H1 (cell line): ENCODE data around the gene GNAT2. TPM values are rescaled to one million over a fixed set of nuclear protein-coding genes. Genes with fewer than 3 reads are reported as not detected.

Experiments used
- ATF2 ChIP-seq: IDR thresholded peaks from 2 replicates; pipeline ENCODE4 v1.6.1; 2012; ENCODE audit warnings: low read length, inconsistent platforms
- KDM4A ChIP-seq: IDR thresholded peaks from one replicate; pipeline ENCODE4 v1.7.1; 2012; ENCODE audit warnings: low read depth, mild to moderate bottlenecking, moderate library complexity, low read length, inconsistent platforms; ENCODE audit not compliant: severe bottlenecking
- RNF2 ChIP-seq: fragments of 200-900, 300-1000 bp; sonication (generic); IDR thresholded peaks from 2 replicates; pipeline ENCODE4 v1.7.1; 2016; ENCODE audit warnings: borderline replicate concordance, low read depth, mild to moderate bottlenecking, antibody characterized with exemption, low read length; ENCODE audit not compliant: poor library complexity, severe bottlenecking; ENCODE audit errors: missing control alignments
- polyA plus RNA-seq, 7 experiments: library from polyadenylated mRNA; depleted of rRNA in 3 of 7; stranded (reverse) in 5 of 7; unstranded in 2 of 7; fragments of >200 nt in 5 of 7; fragments of 200-250 nt in 2 of 7; gene quantifications; 1 replicate in 5 of 7; 2 replicates in 1 of 7; 4 replicates in 1 of 7; pipeline versions ENCODE4 v1.2.1 to v1.2.3, GENCODE V29; 2011 to 2013; ENCODE audit warnings: missing spikeins in 2 of 7, mixed read lengths in 2 of 7
- total RNA-seq: library from RNA; stranded (reverse); fragmentation: NEBNext Ultra II Directional; extraction: Animal tissue kit (Norgen Biotek cat#: 25700); gene quantifications from 2 replicates; pipeline ENCODE4 v1.2.1, GENCODE V29; 2021

GNAT2 gene
- total and polyA plus RNA-seq, 2 of the 8 experiments (the other 6 are each of a cell fraction or from before 2014, with no cell fraction given), result 0.05 TPM; not detected in 1

GRCh38 chr1:109579491-109579890 lies 39.9 kb downstream of the GNAT2 start (continued):
- TF ChIP-seq KDM4A (no peak), RNF2 (no peak), ATF2 (no peak)
